Esophagus squamous epithelium (tissue), 4 donors: ENCODE data around the gene RPL28.

ENCODE experiments used
- POLR2A ChIP-seq, 4 donors: fragments of 450-650 bp; IDR thresholded peaks; one replicate each; pipeline ENCODE4 v1.6.1; 2017; ENCODE audit warnings: antibody characterized with exemption in 4 of 4, mild to moderate bottlenecking in 4 of 4, moderate library complexity in 3 of 4
- TF ChIP-seq, protein P1 (sequence below), 6 experiments: fragments of 450-650 bp in 4 of 6; fragments of 200-600 bp in 2 of 6; sonication (generic) in 2 of 6; IDR thresholded peaks; one replicate each; pipeline ENCODE4 v1.5.1; 2016 to 2019; ENCODE audit warnings: antibody characterized with exemption in 6 of 6, mild to moderate bottlenecking in 4 of 6, moderate library complexity in 4 of 6

DNA sequence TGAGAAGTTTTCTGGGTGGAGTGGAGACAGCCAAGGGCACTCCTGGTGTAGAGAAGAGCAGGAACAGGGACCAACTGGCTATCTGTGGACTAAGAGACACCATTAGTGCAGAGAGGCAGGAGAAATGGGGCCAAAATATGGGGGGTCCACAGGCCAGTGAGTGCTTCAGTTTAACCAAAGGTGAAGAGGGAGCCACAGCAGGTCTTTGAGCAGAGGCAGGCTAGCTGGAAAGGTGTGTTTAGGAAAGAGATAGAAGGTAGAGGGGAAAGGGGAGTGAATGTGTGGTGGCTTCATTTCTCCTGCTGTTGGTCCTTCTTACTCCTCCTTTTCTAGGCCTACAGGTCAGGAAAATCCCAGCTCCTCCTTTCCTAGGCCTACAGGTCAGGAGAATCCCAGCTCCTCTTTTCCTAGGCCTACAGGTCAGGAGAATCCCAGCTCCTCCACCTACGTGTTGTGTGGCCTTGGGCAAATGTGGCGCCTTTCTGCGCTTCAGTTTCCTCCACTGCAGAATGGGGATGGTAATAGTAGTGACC is 3.1 kb upstream of the RPL28 start:
- no peak for TF ChIP-seq POLR2A (IDR thresholded peaks at IDR 0.05)
- TF ChIP-seq, protein P1, sequence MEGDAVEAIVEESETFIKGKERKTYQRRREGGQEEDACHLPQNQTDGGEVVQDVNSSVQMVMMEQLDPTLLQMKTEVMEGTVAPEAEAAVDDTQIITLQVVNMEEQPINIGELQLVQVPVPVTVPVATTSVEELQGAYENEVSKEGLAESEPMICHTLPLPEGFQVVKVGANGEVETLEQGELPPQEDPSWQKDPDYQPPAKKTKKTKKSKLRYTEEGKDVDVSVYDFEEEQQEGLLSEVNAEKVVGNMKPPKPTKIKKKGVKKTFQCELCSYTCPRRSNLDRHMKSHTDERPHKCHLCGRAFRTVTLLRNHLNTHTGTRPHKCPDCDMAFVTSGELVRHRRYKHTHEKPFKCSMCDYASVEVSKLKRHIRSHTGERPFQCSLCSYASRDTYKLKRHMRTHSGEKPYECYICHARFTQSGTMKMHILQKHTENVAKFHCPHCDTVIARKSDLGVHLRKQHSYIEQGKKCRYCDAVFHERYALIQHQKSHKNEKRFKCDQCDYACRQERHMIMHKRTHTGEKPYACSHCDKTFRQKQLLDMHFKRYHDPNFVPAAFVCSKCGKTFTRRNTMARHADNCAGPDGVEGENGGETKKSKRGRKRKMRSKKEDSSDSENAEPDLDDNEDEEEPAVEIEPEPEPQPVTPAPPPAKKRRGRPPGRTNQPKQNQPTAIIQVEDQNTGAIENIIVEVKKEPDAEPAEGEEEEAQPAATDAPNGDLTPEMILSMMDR (IDR thresholded peaks at IDR 0.05) = no peak
